ENCODE data around the gene CARMIL1.

The CARMIL1 gene

GRCh38 chr6:25468881-25469280 is 189.7 kb downstream of the CARMIL1 start:
- H3K4me3 ChIP-seq (ENCODE audit: low read depth, low read length), result no peak overlapping the region
- TF ChIP-seq, protein P1, sequence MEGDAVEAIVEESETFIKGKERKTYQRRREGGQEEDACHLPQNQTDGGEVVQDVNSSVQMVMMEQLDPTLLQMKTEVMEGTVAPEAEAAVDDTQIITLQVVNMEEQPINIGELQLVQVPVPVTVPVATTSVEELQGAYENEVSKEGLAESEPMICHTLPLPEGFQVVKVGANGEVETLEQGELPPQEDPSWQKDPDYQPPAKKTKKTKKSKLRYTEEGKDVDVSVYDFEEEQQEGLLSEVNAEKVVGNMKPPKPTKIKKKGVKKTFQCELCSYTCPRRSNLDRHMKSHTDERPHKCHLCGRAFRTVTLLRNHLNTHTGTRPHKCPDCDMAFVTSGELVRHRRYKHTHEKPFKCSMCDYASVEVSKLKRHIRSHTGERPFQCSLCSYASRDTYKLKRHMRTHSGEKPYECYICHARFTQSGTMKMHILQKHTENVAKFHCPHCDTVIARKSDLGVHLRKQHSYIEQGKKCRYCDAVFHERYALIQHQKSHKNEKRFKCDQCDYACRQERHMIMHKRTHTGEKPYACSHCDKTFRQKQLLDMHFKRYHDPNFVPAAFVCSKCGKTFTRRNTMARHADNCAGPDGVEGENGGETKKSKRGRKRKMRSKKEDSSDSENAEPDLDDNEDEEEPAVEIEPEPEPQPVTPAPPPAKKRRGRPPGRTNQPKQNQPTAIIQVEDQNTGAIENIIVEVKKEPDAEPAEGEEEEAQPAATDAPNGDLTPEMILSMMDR (IDR thresholded peaks at IDR 0.05; ENCODE audit: low read depth, low read length), result no peak

DNA sequence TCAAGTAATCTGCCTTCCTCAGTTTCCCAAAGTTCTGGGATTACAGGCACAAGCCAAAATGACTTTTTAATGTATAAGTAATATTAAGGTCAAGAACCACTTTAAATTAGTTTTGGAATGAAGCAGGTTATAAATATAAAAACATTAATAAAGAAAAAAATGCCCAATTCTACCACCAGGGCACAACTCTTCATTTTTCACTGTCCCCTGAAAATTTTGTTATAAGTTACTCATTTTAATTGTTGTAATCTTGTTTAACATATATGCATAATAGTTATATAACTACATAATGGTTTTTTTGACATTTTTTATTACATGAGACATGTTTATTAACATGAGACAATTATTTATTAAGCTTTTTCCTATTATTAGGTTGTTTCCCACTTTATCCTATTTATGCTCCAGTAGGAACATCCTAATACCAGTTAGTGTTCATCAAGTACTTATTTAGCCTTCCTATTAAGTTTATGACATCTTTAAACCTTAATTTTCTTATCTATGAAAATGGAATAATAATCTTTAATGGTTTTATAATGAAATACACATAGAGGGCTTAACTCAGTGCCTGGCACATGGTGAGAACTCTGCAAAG is 190.7 kb downstream of the CARMIL1 start:
- no peak overlapping the region for H3K4me3 ChIP-seq (ENCODE audit: low read depth, low read length)
- TF ChIP-seq, protein P1 (IDR thresholded peaks at IDR 0.05; ENCODE audit: low read depth, low read length), result 0 out of 2 replicates have a peak, but pooled peaks have one; percentile 7

- TF ChIP-seq, protein P1 (IDR thresholded peaks at IDR 0.05; ENCODE audit: low read depth, low read length), result no peak
- no peak overlapping the region for H3K4me3 ChIP-seq (ENCODE audit: low read depth, low read length)
These were observed 193.1 kb downstream of the CARMIL1 start for GRCh38 chr6:25472306-25472705.

DNA sequence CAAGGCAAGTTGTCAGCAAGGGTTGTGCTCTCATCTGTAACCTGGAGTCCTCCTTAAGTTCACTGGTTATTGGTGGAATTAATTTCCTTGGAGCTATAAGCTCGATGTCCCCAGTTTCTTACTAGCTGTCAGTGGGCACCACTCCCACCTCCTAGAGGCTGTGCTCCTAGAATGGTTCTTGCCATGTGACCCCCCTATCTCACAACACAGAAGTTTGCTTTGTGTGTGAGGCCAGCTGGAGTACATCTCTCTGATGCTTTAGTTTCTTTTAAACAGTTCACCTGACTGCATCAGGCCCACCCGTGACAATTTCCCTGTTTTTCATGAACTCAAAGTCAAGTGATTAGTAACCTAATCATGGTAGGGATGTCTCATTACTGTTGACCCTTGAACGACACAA is 193.7 kb downstream of the CARMIL1 start:
- TF ChIP-seq, protein P1 (IDR thresholded peaks at IDR 0.05; ENCODE audit: low read depth, low read length), result no peak

DNA sequence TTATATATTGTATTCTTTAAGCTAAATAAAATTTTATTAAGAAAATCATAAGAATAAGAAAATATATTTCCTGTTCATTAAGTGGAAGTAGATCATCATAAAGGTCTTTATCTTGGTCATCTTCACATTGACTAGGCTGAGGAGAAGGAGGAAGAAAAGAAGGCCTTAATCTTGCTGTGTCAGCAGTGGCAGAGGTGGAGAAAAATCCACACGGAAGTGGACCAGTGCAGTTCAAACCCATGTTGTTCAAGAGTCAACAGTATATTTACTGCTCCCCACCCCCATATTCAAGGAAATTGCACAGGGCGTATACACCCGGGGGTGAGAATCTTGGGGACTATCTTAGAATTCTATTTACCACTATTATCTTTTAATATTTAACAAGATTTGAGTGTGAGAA is 194.3 kb downstream of the CARMIL1 start:
- H3K4me3 ChIP-seq (ENCODE audit: low read depth, low read length), result no peak overlapping the region
- TF ChIP-seq, protein P1 (IDR thresholded peaks at IDR 0.05; ENCODE audit: low read depth, low read length), result no peak

More for the DNA sequence above, 193.7 kb downstream of the CARMIL1 start:
- no peak overlapping the region for H3K4me3 ChIP-seq (ENCODE audit: low read depth, low read length)

DNA sequence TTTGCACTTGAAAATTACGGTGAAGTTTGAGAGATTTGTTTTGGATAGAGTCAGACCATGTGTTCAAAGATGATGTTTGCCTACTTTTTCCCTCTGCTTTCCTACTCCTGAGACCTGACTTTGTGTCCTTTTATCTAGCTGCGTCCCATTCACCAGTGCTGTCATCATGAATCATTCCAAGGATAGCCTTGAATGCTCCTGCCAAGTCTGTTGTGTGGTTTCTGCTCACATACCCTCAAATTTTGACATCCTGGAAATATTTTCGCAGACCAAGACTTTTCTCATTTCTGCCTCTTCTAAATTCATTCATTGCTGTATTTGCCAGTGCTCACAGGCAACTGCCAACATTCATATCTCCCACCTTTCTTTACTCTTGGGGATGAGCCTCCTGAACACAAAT is 197.0 kb downstream of the CARMIL1 start:
- no peak overlapping the region for H3K4me3 ChIP-seq (ENCODE audit: low read depth, low read length)
- TF ChIP-seq, protein P1 (IDR thresholded peaks at IDR 0.05; ENCODE audit: low read depth, low read length), result no peak

- no peak overlapping the region for H3K4me3 ChIP-seq (ENCODE audit: low read depth, low read length)
- TF ChIP-seq, protein P1 (IDR thresholded peaks at IDR 0.05; ENCODE audit: low read depth, low read length), result no peak
These were observed 197.9 kb downstream of the CARMIL1 start for GRCh38 chr6:25477006-25477590.

Data from WI38 (cell line).